ENCODE measurements around the gene C11orf65. TPM values are rescaled to one million over a fixed set of nuclear protein-coding genes. Genes with fewer than 3 reads are reported as not detected.

The C11orf65 gene
- polyA plus RNA-seq, 3 donors = not detected

- Mint-ChIP-seq H3K36me3 (no peaks in the 10 kb centered on the region), H3K4me1 (peaks cover 12% of the 10 kb centered on the region), H3K4me3 (peak overlapping the region; percentile 87 to 93), H3K9me3 (no peaks in the 10 kb centered on the region), H3K27me3 (ENCODE audit: low read depth in 3 of 3) (peaks cover 0 to 2% (median 0%) of the 10 kb centered on the region in 3 donors), H3K27ac (peak overlapping the region in 6 of 7 donors; percentile 68 to 91 (median 82))
- peak overlapping the region; percentile 63 to 91 (median 90) for H3K4me3 ChIP-seq (replicated peaks in 1 of 3; ENCODE audit: low read depth in 2 of 3, low read length in 3 of 3)
- no peak for TF ChIP-seq CTCF (IDR thresholded peaks at IDR 0.05)
- H3K9ac ChIP-seq (ENCODE audit: insufficient read depth, low read length, poor library complexity, severe bottlenecking) = peak overlapping the region; percentile 79
- peak overlapping the region in 1 of 2 donors; percentile 94 for H3K27ac ChIP-seq (ENCODE audit: low read depth in 1 of 2, low read length in 2 of 2)
- WGBS (ENCODE audit: insufficient coverage) = 80% methylated on average over 6 of the region's 29 CpGs
- intact Hi-C loops (cut with micrococcal nuclease) = loop anchor here (5.0 to 10.0 kb wide), 2 partner anchors 274 to 932 kb away; partner anchors contain the start of genes ALKBH8 (in 1 of the 2), ATM (in 1 of the 2) and NPAT (in 1 of the 2)
- peak overlapping the region; percentile 94 for H2AFZ ChIP-seq (ENCODE audit: insufficient read depth, low read depth, low read length, poor library complexity, severe bottlenecking)
- no peaks in the 10 kb centered on the region for H4K20me1 ChIP-seq (ENCODE audit: insufficient read depth, low read length)
- no peaks in the 10 kb centered on the region for H3K27me3 ChIP-seq (ENCODE audit: control insufficient read depth in 2 of 2, insufficient read depth in 2 of 2, low read length in 2 of 2)
- peak overlapping the region; percentile 99 for H3K4me2 ChIP-seq (replicated peaks; ENCODE audit: extremely low read depth, low read length, poor library complexity, severe bottlenecking)
- DNase-seq = no peak
- H3K36me3 ChIP-seq (replicated peaks in 1 of 2; ENCODE audit: control insufficient read depth in 1 of 2, insufficient read depth in 2 of 2, low read length in 2 of 2) = no peaks in the 10 kb centered on the region
- H3K79me2 ChIP-seq (ENCODE audit: insufficient read depth, low read length) = peaks cover 4% of the 10 kb centered on the region
- peaks cover 12 to 14% of the 10 kb centered on the region in 2 donors for H3K4me1 ChIP-seq (ENCODE audit: control insufficient read depth in 1 of 2, insufficient read depth in 2 of 2, low read length in 2 of 2)
- no peaks in the 10 kb centered on the region for H3K9me3 ChIP-seq (replicated peaks in 1 of 2; ENCODE audit: control insufficient read depth in 1 of 2, insufficient read depth in 1 of 2, low read length in 2 of 2)
Observed at GRCh38 chr11:108498816-108499408, 31.6 kb upstream of the C11orf65 start.

GRCh38 chr11:108498046-108498815 is 30.9 kb upstream of the C11orf65 start, which contains the start of gene POGLUT3:
Gene POGLUT3 (minus strand): TSS chr11:108498384. CDS start chr11:108498366, 18 bp downstream.
- Mint-ChIP-seq H3K4me3 (peak within 1 kb of the TSS; percentile 87 to 97), H3K27ac (peak within 1 kb of the TSS; percentile 96 to 99 (median 98)), H3K36me3 (peaks cover 0 to 2% of the 10 kb centered on the region in 2 donors), H3K4me1 (peaks cover 12% of the 10 kb centered on the region), H3K27me3 (ENCODE audit: low read depth in 3 of 3) (peaks cover 0 to 4% (median 0%) of the 10 kb centered on the region in 3 donors), H3K9me3 (no peaks in the 10 kb centered on the region)
- peak; percentile 2 to 30 (median 9) for DNase-seq
- Histone ChIP-seq H3K4me2 (replicated peaks; ENCODE audit: extremely low read depth, low read length, poor library complexity, severe bottlenecking) (peak within 1 kb of the TSS; percentile 99), H3K36me3 (replicated peaks in 1 of 2; ENCODE audit: control insufficient read depth in 1 of 2, insufficient read depth in 2 of 2, low read length in 2 of 2) (no peaks in the 10 kb centered on the region), H3K4me1 (ENCODE audit: control insufficient read depth in 1 of 2, insufficient read depth in 2 of 2, low read length in 2 of 2) (peaks cover 12 to 14% of the 10 kb centered on the region in 2 donors), H3K27me3 (ENCODE audit: control insufficient read depth in 2 of 2, insufficient read depth in 2 of 2, low read length in 2 of 2) (no peaks in the 10 kb centered on the region), H2AFZ (ENCODE audit: insufficient read depth, low read depth, low read length, poor library complexity, severe bottlenecking) (peak within 1 kb of the TSS; percentile 94), H3K9ac (ENCODE audit: insufficient read depth, low read length, poor library complexity, severe bottlenecking) (peak within 1 kb of the TSS; percentile 79), H4K20me1 (ENCODE audit: insufficient read depth, low read length) (no peaks in the 10 kb centered on the region), H3K79me2 (ENCODE audit: insufficient read depth, low read length) (peaks cover 4% of the 10 kb centered on the region), H3K9me3 (replicated peaks in 1 of 2; ENCODE audit: control insufficient read depth in 1 of 2, insufficient read depth in 1 of 2, low read length in 2 of 2) (no peaks in the 10 kb centered on the region), H3K4me3 (replicated peaks in 1 of 3; ENCODE audit: low read depth in 2 of 3, low read length in 3 of 3) (peak within 1 kb of the TSS; percentile 63 to 91 (median 90)), H3K27ac (ENCODE audit: low read depth in 1 of 2, low read length in 2 of 2) (peak within 1 kb of the TSS; percentile 52 to 94)
- no peak for TF ChIP-seq CTCF (IDR thresholded peaks at IDR 0.05)
- intact Hi-C loops (cut with micrococcal nuclease) = loop anchor here (5.0 to 10.0 kb wide), 2 partner anchors 273 to 931 kb away; partner anchors contain the start of genes ALKBH8 (in 1 of the 2), ATM (in 1 of the 2) and NPAT (in 1 of the 2)
- under 1% methylated on average over 72 of the region's 84 CpGs for WGBS (ENCODE audit: insufficient coverage)

Data from CD14-positive monocyte (primary cell).